DOHH2 (cell line): ENCODE measurements around the gene ASIC3.

Experiments
- H3F3A ChIP-seq: fragments of 200-600 bp; sonication (generic), shearing (Covaris generic); 2 replicates; pipeline ENCODE4 v1.6.0; 2016; ENCODE audit warnings: antibody characterized with exemption, mild to moderate bottlenecking; ENCODE audit not compliant: control insufficient read depth, insufficient read depth
- H3K27ac ChIP-seq: fragments of 200-600 bp; sonication (generic); 2 replicates; pipeline ENCODE4 v1.5.1; 2014; ENCODE audit warnings: low read depth, mild to moderate bottlenecking, low read length, moderate library complexity
- H3K27me3 ChIP-seq: fragments of 200-600 bp; sonication (generic); 2 replicates; pipeline ENCODE4 v1.6.1; 2014; ENCODE audit warnings: mild to moderate bottlenecking, low read length, mixed read lengths; ENCODE audit not compliant: control insufficient read depth
- H3K36me3 ChIP-seq: fragments of 200-600 bp; sonication (generic); 2 replicates; pipeline ENCODE4 v1.6.1; 2014; ENCODE audit warnings: mild to moderate bottlenecking, low read length, moderate library complexity, mixed read lengths; ENCODE audit not compliant: control insufficient read depth
- H3K4me1 ChIP-seq: fragments of 200-600 bp; sonication (generic); 2 replicates; pipeline ENCODE4 v1.6.1; 2014; ENCODE audit warnings: mild to moderate bottlenecking, low read length, mixed read lengths; ENCODE audit not compliant: control insufficient read depth
- H3K4me2 ChIP-seq: fragments of 200-600 bp; sonication (generic); 2 replicates; pipeline ENCODE4 v1.6.0; 2014; ENCODE audit warnings: mild to moderate bottlenecking, low read length, moderate library complexity
- H3K4me3 ChIP-seq: fragments of 200-600 bp; sonication (generic); 2 replicates; pipeline ENCODE4 v1.5.1; 2014; ENCODE audit warnings: mild to moderate bottlenecking, low read length, mixed read lengths
- H3K79me2 ChIP-seq: fragments of 200-600 bp; sonication (generic); 2 replicates; pipeline ENCODE4 v1.6.1; 2014; ENCODE audit warnings: mild to moderate bottlenecking, low read length, mixed read lengths; ENCODE audit not compliant: control insufficient read depth
- H3K9me2 ChIP-seq: fragments of 200-600 bp; sonication (generic); replicated peaks from 2 replicates; pipeline ENCODE4 v1.6.1; 2014; ENCODE audit warnings: mild to moderate bottlenecking, low read length, mixed read lengths; ENCODE audit not compliant: control insufficient read depth
- H3K9me3 ChIP-seq: fragments of 200-600 bp; sonication (generic); 2 replicates; pipeline ENCODE4 v1.6.1; 2014; ENCODE audit warnings: antibody characterized with exemption, low read length, mixed read lengths; ENCODE audit not compliant: control insufficient read depth, insufficient read depth
- H4K20me1 ChIP-seq: fragments of 200-600 bp; sonication (generic); 2 replicates; pipeline ENCODE4 v1.6.0; 2014; ENCODE audit warnings: low read depth, mild to moderate bottlenecking, antibody characterized with exemption, low read length, moderate library complexity; ENCODE audit not compliant: control insufficient read depth, insufficient read depth
- EZH2phosphoT487 ChIP-seq: fragments of 200-600 bp; sonication (generic); IDR thresholded peaks from 2 replicates; pipeline ENCODE4 v1.6.1; 2017; ENCODE audit warnings: borderline replicate concordance, mild to moderate bottlenecking, antibody characterized with exemption, low read length, moderate library complexity, mixed read lengths
- TF ChIP-seq, protein P1 (sequence below): fragments of 200-600 bp; sonication (generic); IDR thresholded peaks from one replicate; pipeline ENCODE4 v1.5.1; 2014; ENCODE audit warnings: antibody characterized with exemption, mild to moderate bottlenecking, low read depth, low read length; ENCODE audit not compliant: poor library complexity, severe bottlenecking

Gene ASIC3

DNA sequence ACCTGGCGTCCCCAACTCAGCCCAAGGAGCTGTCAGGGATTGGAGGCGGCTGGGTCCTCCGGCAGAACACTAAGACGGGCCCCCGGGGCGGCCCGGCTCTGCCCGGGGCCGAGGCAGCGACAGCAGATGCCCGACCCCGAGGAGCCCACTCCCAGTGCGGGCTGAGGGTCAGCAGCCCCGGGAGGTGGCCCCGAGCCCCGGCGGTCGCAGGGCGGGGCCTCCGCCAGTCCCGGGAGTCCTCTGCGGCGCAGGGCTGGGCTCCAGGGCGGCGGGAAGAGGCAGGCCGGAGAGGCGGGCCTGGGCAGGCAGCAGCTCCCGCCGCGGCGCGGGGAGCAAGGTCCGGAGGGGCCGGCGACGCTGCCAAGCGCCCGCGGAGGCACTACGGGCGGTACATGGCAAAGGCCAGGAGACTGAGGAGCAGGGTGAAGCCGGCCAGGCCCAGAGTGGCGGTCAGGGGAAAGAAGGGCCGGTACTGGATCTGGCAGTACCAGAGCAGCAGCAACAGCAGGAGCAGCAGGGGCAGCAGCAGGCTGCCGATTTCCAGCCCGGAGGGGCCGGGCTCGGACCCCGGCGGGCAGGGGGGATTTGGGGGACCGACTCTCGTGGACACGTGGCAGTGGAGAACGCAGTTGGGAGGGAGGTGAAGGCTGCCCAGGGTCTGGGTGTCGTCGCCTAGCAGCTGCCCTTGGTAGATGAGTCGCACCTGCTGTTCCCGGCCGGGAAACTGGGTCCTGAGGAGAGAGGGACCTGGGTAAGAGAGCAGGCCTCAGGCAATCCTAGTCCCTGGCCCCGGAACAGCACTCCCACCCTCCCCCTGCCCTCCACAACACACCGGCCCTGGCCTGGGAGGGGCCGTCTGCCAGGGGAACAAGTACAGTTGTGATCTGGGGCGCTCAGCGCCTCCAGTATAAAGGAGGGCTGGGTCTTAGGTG is 33.1 kb downstream of the ASIC3 start:
- TF ChIP-seq EZH2phosphoT487: no peak
- TF ChIP-seq, protein P1, sequence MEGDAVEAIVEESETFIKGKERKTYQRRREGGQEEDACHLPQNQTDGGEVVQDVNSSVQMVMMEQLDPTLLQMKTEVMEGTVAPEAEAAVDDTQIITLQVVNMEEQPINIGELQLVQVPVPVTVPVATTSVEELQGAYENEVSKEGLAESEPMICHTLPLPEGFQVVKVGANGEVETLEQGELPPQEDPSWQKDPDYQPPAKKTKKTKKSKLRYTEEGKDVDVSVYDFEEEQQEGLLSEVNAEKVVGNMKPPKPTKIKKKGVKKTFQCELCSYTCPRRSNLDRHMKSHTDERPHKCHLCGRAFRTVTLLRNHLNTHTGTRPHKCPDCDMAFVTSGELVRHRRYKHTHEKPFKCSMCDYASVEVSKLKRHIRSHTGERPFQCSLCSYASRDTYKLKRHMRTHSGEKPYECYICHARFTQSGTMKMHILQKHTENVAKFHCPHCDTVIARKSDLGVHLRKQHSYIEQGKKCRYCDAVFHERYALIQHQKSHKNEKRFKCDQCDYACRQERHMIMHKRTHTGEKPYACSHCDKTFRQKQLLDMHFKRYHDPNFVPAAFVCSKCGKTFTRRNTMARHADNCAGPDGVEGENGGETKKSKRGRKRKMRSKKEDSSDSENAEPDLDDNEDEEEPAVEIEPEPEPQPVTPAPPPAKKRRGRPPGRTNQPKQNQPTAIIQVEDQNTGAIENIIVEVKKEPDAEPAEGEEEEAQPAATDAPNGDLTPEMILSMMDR: no peak
- H3K4me2 ChIP-seq: peak overlapping the region; percentile 85
- H3K9me2 ChIP-seq: no peaks in the 10 kb centered on the region
- H3K4me1 ChIP-seq: peaks cover 59% of the 10 kb centered on the region
- no peaks in the 10 kb centered on the region for H3K9me3 ChIP-seq
- H3K27ac ChIP-seq: peak overlapping the region; percentile 49
- H3F3A ChIP-seq: peaks cover 15% of the 10 kb centered on the region
- H3K36me3 ChIP-seq: peaks cover 52% of the 10 kb centered on the region
- H3K4me3 ChIP-seq: peak overlapping the region; percentile 95
- H3K27me3 ChIP-seq: peaks cover 17% of the 10 kb centered on the region
- peaks cover 51% of the 10 kb centered on the region for H3K79me2 ChIP-seq
- 0 out of 2 replicates have a peak, but pooled peaks cover 4% of the 10 kb centered on the region for H4K20me1 ChIP-seq

DNA sequence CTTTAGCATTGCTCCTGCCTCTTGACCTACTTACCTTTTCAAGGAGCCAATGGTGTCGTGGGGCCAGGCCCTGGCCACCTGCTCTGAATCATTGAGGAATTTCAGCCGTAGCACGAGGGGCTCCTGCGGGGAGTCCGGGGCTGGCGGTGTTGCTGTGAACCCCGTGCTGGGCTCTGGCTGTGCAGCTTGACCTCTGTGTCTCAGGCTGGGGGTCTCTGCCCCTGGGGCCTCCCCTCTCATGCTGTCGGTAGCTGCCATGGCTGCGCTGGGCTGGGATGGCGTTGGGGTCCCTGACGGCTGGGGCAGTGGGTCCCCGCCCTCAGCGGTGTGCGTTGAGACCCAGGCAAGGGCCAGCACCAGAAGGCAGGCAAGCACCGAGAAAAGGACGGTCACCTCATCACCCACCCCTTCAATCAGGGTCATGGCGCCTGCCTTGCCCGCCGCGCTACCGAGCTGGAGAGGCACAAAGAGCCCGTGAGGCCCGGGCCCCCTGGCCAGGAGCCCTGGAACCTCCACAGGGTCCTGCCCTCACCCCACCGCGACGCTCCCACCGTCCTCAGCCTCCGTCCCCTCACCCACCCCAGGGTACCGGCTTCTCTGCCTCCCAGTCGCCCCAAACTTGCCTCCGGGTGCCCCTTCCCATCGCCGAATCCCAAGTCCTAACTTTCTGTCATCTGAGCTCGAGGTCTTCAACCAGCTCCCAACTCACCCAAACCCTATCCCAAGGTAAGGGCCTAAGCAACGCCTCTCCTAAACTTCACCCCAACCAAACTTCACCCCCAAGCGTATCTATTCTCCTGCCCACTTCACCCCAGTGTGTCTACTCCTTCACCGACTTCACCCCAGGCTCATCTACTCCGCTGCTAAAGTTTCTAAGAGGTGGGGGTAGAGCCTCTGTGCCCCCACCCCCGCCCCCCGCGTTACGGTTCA is 34.1 kb downstream of the ASIC3 start:
- peak overlapping the region; percentile 85 for H3K4me2 ChIP-seq

DNA sequence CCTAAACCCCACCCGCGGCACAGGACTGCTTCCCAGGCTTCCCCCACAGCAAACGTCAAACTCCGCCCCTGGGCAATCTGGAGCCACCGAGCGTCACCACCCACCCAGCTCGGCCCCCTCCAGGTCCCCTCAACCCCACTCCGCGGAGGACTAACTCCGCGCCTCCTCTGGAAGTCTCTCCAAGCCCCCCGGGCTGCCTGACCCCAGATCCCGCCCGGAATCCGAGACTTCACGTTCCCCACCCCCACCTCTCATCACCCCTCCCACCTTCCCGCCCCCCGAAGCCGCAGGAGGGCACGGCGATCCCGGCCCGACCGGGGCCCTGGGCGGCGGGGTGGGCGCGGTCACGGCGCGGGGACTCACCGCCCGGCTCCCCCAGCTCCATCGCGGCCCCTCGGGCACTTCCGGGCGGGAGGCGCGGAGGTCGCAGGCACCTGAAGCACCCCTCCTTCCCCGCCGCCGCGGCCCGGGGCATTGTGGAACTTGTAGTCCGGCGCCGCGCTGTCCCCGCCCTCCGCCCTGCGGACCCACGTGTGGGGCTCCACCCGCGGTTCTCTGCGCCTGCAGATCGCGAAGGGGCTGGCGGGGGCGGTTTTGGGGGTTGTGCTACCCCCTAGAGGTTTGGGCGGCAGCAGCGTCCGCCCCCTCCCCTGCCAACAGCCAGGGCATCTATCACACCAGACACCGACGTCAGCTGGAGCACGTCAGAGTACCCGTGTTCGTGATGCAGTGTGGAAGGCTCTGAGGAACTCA is 34.9 kb downstream of the ASIC3 start, which contains the start of gene TMUB1:
TSS of gene TMUB1 (minus strand) at position 423 of the 753 bp plus-strand sequence. CDS start 930 bp downstream, outside the sequence.
- H3K79me2 ChIP-seq: peaks cover 48% of the 10 kb centered on the region

More for the DNA sequence above, 34.1 kb downstream of the ASIC3 start:
- Histone ChIP-seq H3K4me3 (peak overlapping the region; percentile 95), H3K27me3 (peaks cover 24% of the 10 kb centered on the region), H3K27ac (peak overlapping the region; percentile 59), H3K9me3 (no peaks in the 10 kb centered on the region), H3K36me3 (peaks cover 42% of the 10 kb centered on the region), H3F3A (peaks cover 15% of the 10 kb centered on the region), H3K79me2 (peaks cover 51% of the 10 kb centered on the region), H3K9me2 (no peaks in the 10 kb centered on the region), H4K20me1 (peaks cover 7% of the 10 kb centered on the region; the same call in 1 of the 2 replicates), H3K4me1 (peaks cover 65% of the 10 kb centered on the region)
- no peak for TF ChIP-seq EZH2phosphoT487
- TF ChIP-seq, protein P1: no peak

More for the DNA sequence above, 34.9 kb downstream of the ASIC3 start, which contains the start of gene TMUB1:
- Histone ChIP-seq H3K4me2 (peak within 1 kb of the TSS; percentile 85), H3K27me3 (peaks cover 33% of the 10 kb centered on the region), H3K27ac (peak within 1 kb of the TSS; percentile 59), H3K36me3 (peaks cover 34% of the 10 kb centered on the region), H3F3A (peaks cover 11% of the 10 kb centered on the region), H3K4me3 (peak within 1 kb of the TSS; percentile 95), H3K4me1 (peaks cover 71% of the 10 kb centered on the region), H3K9me3 (no peaks in the 10 kb centered on the region), H4K20me1 (peaks cover 12% of the 10 kb centered on the region), H3K9me2 (no peaks in the 10 kb centered on the region)
- no peak for TF ChIP-seq EZH2phosphoT487
- TF ChIP-seq, protein P1: peak; percentile 14
